SH-SY5Y (cell line): ENCODE measurements around the gene CAMKMT.

Experiments used
- GATA2 ChIP-seq: IDR thresholded peaks from 2 replicates; pipeline ENCODE4 v1.6.1; 2011; ENCODE audit warnings: mild to moderate bottlenecking, low read depth, low read length
- GATA3 ChIP-seq: IDR thresholded peaks from 2 replicates; pipeline ENCODE4 v1.6.1; 2011; ENCODE audit warnings: low read depth, mild to moderate bottlenecking, low read length, moderate library complexity

CAMKMT gene

GRCh38 chr2:44448860-44449527, 87.2 kb downstream of the CAMKMT start:
- TF ChIP-seq GATA3 = no peak
- TF ChIP-seq GATA2 = no peak

GRCh38 chr2:44450082-44450481, 88.3 kb downstream of the CAMKMT start:
- TF ChIP-seq GATA3 = no peak
- no peak for TF ChIP-seq GATA2

DNA sequence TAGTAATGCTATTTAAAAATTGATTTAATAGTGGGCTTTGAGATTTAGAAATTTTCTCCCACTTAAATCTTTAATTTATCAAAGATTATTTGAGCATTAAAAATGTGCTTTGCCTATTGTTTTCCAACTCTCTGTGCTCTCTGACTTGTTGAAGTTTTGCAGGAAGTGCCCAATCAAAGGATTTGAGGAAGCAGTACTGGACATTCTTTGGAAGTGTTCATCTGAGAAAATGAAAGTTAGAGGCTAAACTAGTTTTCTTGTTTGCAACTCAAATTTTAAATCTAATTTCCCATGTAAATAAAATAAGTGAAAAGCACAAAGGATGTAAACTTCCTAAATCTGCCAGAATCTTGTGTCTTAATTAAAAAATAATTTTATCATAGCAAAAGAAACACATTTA, 89.1 kb downstream of the CAMKMT start:
- TF ChIP-seq GATA2 (no peak), GATA3 (no peak)

DNA sequence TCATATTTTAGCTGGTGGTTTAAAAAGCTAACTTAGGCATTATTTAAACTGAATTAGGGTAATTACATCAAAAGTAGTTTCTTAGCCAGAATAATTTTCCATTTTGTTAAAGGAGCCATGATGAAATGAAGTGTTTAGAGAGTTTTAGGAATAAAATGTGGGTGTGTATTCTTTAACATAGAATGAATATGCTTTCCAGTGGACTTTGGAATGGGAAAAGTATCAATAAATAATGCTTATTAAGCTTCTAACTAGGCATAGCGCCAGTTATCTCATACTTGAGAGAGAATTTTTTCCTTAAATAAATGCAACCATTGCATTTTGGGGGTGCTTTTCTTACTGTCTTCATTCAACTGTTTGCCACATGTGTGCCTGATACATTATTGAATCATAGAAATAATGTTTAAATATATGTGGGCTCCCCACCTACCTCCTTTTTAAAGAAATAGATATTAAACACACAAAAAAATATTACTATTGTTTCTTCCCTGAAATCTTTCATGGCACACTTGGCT, 90.4 kb downstream of the CAMKMT start:
- TF ChIP-seq GATA2 (no peak), GATA3 (no peak)

DNA sequence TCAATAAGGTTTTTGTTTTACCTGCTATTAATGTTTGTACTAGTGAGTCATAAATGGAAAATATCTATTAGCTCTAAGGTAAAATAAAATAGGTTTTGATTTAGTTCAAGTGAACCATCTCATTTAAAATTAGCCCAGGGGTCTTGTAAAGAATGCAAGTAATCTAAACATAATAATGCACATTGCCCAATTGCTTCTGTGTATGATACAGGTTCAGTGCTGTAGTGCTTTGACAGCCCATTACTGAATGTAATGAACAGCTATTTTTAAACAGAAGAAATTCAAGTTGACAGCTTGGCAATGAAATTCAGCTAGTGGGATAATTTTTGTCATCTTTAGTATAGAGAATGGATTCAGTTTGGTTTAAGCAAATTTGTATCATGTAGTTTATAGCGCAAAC, 91.5 kb downstream of the CAMKMT start:
- TF ChIP-seq GATA3 = no peak
- TF ChIP-seq GATA2 = no peak

- TF ChIP-seq GATA3 (no peak), GATA2 (no peak)
These were observed 94.1 kb downstream of the CAMKMT start for GRCh38 chr2:44455877-44456276.

DNA sequence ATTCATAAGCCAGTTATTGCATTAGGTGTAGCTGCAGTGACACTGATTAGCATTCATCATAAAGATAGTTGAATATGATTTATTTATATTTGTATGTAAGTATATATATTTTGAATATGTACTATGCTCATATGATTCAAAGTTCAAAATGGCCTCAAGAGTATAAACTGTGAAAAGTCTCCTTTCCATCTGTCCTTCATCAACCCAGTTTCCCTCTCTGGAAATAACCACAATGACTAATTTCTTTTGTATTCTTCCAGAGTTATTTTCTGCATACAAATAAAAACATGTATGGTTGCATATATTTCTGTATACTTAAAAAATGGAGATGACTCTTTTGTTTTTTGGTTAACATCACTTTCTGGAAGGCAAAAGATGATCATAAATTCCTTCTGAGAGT, 95.2 kb downstream of the CAMKMT start:
- no peak for TF ChIP-seq GATA3
- no peak for TF ChIP-seq GATA2

GRCh38 chr2:44459739-44460138, 98.0 kb downstream of the CAMKMT start:
- TF ChIP-seq GATA2 (0 out of 2 replicates have a peak, but pooled peaks have one; percentile 35), GATA3 (no peak)

DNA sequence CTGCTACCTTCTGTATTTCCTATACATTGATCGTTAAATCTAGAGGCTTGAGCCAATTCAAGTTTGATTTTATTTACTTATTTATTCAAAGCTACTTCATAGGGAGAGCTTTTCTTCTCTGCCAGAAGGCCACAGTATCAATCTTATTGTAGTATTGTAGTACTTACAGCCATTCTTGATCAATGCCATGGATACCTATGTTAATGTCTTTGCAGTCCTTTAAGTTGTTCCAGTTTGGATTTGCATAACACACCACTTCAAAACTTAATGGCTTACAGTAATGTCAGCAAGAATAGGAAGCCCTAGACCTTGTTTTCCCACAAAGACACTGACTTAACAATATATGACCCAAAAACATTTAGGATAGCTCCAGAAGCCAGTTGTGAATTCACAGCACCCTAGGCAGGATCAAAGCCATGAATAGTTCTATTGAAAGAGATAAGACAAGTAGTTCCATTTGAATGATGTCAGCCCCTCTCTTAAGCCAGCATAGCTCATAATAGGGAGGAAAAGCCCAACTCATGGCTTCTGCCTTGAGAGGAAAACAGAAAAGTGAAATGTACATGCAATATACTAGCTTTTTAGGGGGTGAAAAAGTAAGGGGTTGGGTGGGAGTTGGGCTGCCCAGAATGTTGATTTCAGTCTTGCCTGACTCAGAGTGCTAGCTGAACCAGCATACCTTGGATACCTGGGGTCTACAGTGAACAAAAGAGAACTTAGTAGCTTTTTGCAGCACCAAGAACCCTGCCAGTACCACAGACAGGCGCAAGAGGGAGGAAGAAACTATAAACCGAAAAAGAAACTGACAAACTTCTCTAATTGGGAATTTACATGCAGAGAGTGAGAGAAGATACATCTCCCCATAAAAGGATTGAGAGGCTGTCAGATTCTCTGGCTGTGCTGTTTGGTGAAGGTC, 101.4 kb downstream of the CAMKMT start:
- no peak for TF ChIP-seq GATA3
- TF ChIP-seq GATA2 = no peak

- TF ChIP-seq GATA3 (no peak), GATA2 (no peak)
These were observed 102.7 kb downstream of the CAMKMT start for GRCh38 chr2:44464437-44464836.

GRCh38 chr2:44470151-44470550, 108.4 kb downstream of the CAMKMT start:
- TF ChIP-seq GATA3 (no peak), GATA2 (no peak)

GRCh38 chr2:44477657-44478414, 116.1 kb downstream of the CAMKMT start:
- TF ChIP-seq GATA2 (no peak), GATA3 (no peak)

DNA sequence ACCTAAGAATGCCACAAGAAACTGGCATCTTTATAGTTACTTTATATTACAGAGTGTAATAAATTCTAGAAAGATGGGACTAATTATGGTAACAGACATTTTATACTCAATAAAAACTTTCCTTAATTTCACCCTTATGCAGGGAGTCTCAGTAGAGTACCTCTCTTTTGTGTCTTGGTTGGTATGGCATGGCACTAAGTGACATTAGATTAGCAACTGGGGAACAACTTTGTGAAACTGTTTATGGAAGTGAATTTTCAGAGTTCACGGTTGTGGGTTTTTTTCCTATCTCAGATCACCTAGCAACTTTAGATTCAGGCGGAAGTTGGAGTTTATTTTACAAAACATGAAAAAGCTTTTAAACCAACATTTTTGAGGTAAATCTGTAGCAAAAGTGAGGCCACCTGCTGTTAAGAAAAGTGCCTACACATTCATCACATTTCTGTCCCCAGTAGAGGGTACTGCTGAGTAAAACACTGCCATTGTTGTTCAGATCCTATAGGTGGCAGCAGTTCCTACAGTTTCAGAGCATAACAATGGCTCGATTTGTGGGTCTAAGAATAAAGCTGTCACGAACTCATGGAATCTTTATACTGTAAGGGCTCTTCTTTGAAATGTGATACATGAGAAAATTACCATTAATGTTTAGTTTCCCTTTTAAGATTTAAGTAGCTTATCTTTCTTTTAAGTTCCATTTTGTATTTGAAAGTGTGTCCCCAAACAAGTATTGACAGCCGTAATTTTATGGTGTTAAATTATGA, 117.6 kb downstream of the CAMKMT start:
- TF ChIP-seq GATA2 (no peak), GATA3 (no peak)

DNA sequence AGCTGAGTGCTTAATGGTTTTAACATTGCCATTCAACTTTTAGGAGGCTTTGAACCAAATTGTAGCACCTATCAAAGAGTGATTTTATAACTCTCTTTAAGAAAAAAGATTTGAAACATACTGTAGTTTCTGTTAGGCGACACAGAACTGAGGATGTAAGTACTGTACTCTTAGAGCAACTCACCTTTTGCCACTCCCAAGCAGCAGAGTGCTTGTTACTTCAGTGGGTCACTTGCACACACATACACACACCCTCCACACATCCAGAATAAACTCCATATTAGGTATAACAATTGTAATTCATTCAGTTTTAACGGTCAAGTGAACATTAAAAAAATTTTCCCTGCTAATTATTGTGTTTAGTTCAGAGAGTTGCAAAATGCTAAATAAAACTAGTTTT, 118.3 kb downstream of the CAMKMT start:
- TF ChIP-seq GATA3 (no peak), GATA2 (no peak)
